Erythroblast (primary cell): ENCODE measurements around the gene SH2D1A.
"Not testable (repeated sequence)": the region's sequence is repeated elsewhere in the genome, so short reads cannot be mapped to it uniquely, and the experiment has no call there.

ENCODE experiments used
- DNase-seq, 2 experiments: peaks; one replicate each; lab custom pipeline; 2025; lab: John Stamatoyannopoulos, UW
- GATA1 ChIP-seq: IDR thresholded peaks from 2 replicates; pipeline ENCODE4 v1.6.1; 2011; ENCODE audit warnings: low read depth, mild to moderate bottlenecking, control low read depth, low read length, moderate library complexity
- POLR2A ChIP-seq: IDR thresholded peaks from 2 replicates; pipeline ENCODE4 v1.6.1; 2011; ENCODE audit warnings: mild to moderate bottlenecking, low read length

Gene SH2D1A

GRCh38 chrX:124346117-124346876 lies at the start of gene SH2D1A:
Gene SH2D1A, plus strand, starts transcription at chrX:124346563. Its CDS starts 80 bp downstream, at chrX:124346643.
- no peak for TF ChIP-seq GATA1
- TF ChIP-seq POLR2A: no peak
- DNase-seq: peak; percentile 0

GRCh38 chrX:124299323-124299722 lies 47.0 kb upstream of the SH2D1A start:
- DNase-seq: not testable (repeated sequence)

GRCh38 chrX:124300405-124300804 lies 46.0 kb upstream of the SH2D1A start:
- no peak for TF ChIP-seq GATA1
- TF ChIP-seq POLR2A: no peak
- no peak for DNase-seq

GRCh38 chrX:124307253-124307907 lies 39.0 kb upstream of the SH2D1A start:
- TF ChIP-seq GATA1 (no peak), POLR2A (no peak)
- no peak for DNase-seq

GRCh38 chrX:124325732-124326131 lies 20.6 kb upstream of the SH2D1A start:
- no peak for DNase-seq
- TF ChIP-seq POLR2A: no peak
- TF ChIP-seq GATA1: no peak

GRCh38 chrX:124328765-124329164 lies 17.6 kb upstream of the SH2D1A start:
- DNase-seq: no peak

GRCh38 chrX:124332481-124333424 lies 13.6 kb upstream of the SH2D1A start, which contains the start of gene TEX13D:
Gene TEX13D, plus strand, starts transcription at chrX:124332660. Its CDS starts 258 bp downstream, at chrX:124332918.
- no peak for DNase-seq
- TF ChIP-seq POLR2A: no peak
- TF ChIP-seq GATA1: no peak

More at GRCh38 chrX:124328765-124329164, 17.6 kb upstream of the SH2D1A start:
- TF ChIP-seq POLR2A: no peak
- TF ChIP-seq GATA1: no peak

- TF ChIP-seq GATA1: no peak
- no peak for TF ChIP-seq POLR2A
- DNase-seq: no peak
These were observed 12.5 kb upstream of the SH2D1A start for GRCh38 chrX:124333862-124334261.

GRCh38 chrX:124334555-124334954 lies 11.8 kb upstream of the SH2D1A start:
- DNase-seq: not testable (repeated sequence)

GRCh38 chrX:124335598-124335997 lies 10.8 kb upstream of the SH2D1A start:
- no peak for DNase-seq
- TF ChIP-seq POLR2A: no peak
- TF ChIP-seq GATA1: no peak

GRCh38 chrX:124337916-124338315 lies 8.4 kb upstream of the SH2D1A start:
- DNase-seq: no peak
- no peak for TF ChIP-seq POLR2A
- no peak for TF ChIP-seq GATA1

- no peak for TF ChIP-seq GATA1
- TF ChIP-seq POLR2A: no peak
- no peak for DNase-seq
These were observed 7.4 kb upstream of the SH2D1A start for GRCh38 chrX:124338733-124339514.

GRCh38 chrX:124341396-124342132 lies 4.8 kb upstream of the SH2D1A start:
- no peak for TF ChIP-seq GATA1
- TF ChIP-seq POLR2A: no peak
- peak in 1 of 2 experiments; percentile 12 for DNase-seq
